ENCODE measurements around the gene LFNG. TPM values are rescaled to one million over a fixed set of nuclear protein-coding genes. Genes with fewer than 3 reads are reported as not detected.

The LFNG gene
- total RNA-seq, 6 experiments from 2014 or later = 1.0 to 4.3 (median 1.7) TPM

GRCh38 chr7:2480070-2480408 lies 39.5 kb upstream of the LFNG start:
- no peak for ATAC-seq
- 44% methylated on average over 9 of the region's 21 CpGs for WGBS (ENCODE audit: insufficient coverage, low coverage, low lambda C conversion rate, missing lambda C conversion rate)
- H3K4me3 ChIP-seq = no peak overlapping the region
- TF ChIP-seq CTCF (IDR thresholded peaks at IDR 0.05) = no peak
- no peak for TF ChIP-seq POLR2A (IDR thresholded peaks at IDR 0.05)
- no peaks in the 10 kb centered on the region for H3K27me3 ChIP-seq
- no peaks in the 10 kb centered on the region for H3K9me3 ChIP-seq
- peak in 1 of 3 donors; percentile 52 for DNase-seq
- H3K36me3 ChIP-seq = no peaks in the 10 kb centered on the region
- intact Hi-C loops (cut with DNase I) = no loop called here
- H3K4me1 ChIP-seq = peaks cover 0 to 15% (median 3%) of the 10 kb centered on the region in 4 donors
- no peak overlapping the region for H3K27ac ChIP-seq

GRCh38 chr7:2481195-2481594 lies 38.4 kb upstream of the LFNG start:
- intact Hi-C loops (cut with DNase I) = no loop called here
- WGBS (ENCODE audit: insufficient coverage, low coverage, low lambda C conversion rate, missing lambda C conversion rate) = 51% methylated on average over 4 of the region's 4 CpGs
- no peak for TF ChIP-seq CTCF (IDR thresholded peaks at IDR 0.05)
- TF ChIP-seq POLR2A (IDR thresholded peaks at IDR 0.05) = no peak
- Histone ChIP-seq H3K4me1 (peaks cover 0 to 15% (median 3%) of the 10 kb centered on the region in 4 donors), H3K36me3 (no peaks in the 10 kb centered on the region), H3K27ac (no peak overlapping the region), H3K27me3 (no peaks in the 10 kb centered on the region), H3K9me3 (no peaks in the 10 kb centered on the region), H3K4me3 (no peak overlapping the region)
- DNase-seq (no peak), ATAC-seq (no peak)

GRCh38 chr7:2482725-2483451 lies 36.7 kb upstream of the LFNG start:
- Histone ChIP-seq H3K4me1 (peaks cover 0 to 9% (median 3%) of the 10 kb centered on the region in 4 donors), H3K27me3 (no peaks in the 10 kb centered on the region), H3K36me3 (no peaks in the 10 kb centered on the region), H3K27ac (no peak overlapping the region), H3K4me3 (no peak overlapping the region), H3K9me3 (no peaks in the 10 kb centered on the region)
- 53% methylated on average over 5 of the region's 10 CpGs for WGBS (ENCODE audit: insufficient coverage, low coverage, low lambda C conversion rate, missing lambda C conversion rate)
- DNase-seq (no peak), ATAC-seq (no peak)
- no peak for TF ChIP-seq POLR2A (IDR thresholded peaks at IDR 0.05)
- no peak for TF ChIP-seq CTCF (IDR thresholded peaks at IDR 0.05)
- intact Hi-C loops (cut with DNase I) = no loop called here

- Histone ChIP-seq H3K27ac (no peak overlapping the region), H3K4me3 (no peak overlapping the region), H3K36me3 (no peaks in the 10 kb centered on the region), H3K9me3 (no peaks in the 10 kb centered on the region), H3K27me3 (no peaks in the 10 kb centered on the region), H3K4me1 (peaks cover 0 to 3% (median 1%) of the 10 kb centered on the region in 4 donors)
- WGBS (ENCODE audit: insufficient coverage, low coverage, low lambda C conversion rate, missing lambda C conversion rate) = 55% methylated on average over 4 of the region's 5 CpGs
- TF ChIP-seq CTCF (IDR thresholded peaks at IDR 0.05) (no peak), POLR2A (IDR thresholded peaks at IDR 0.05) (no peak)
- ATAC-seq = no peak
- DNase-seq = peak in 1 of 3 donors; percentile 18
- intact Hi-C loops (cut with DNase I) = no loop called here
These were observed 36.1 kb upstream of the LFNG start for GRCh38 chr7:2483494-2483893.
